ENCODE measurements around the gene DDR1.

The DDR1 gene

GRCh38 chr6:30836431-30836866 lies 47.9 kb upstream of the DDR1 start:
- no peak overlapping the region for H3K27ac ChIP-seq (ENCODE audit: low read depth, low read length)
- H3K27me3 ChIP-seq (ENCODE audit: low read length), result no peaks in the 10 kb centered on the region

GRCh38 chr6:30836957-30837356 lies 47.4 kb upstream of the DDR1 start:
- Histone ChIP-seq H3K4me2 (ENCODE audit: low read depth, low read length, poor library complexity, severe bottlenecking) (no peak overlapping the region), H3K27me3 (ENCODE audit: low read length) (no peaks in the 10 kb centered on the region), H3F3A (ENCODE audit: insufficient read depth) (no peaks in the 10 kb centered on the region), H3K27ac (ENCODE audit: low read depth, low read length) (no peak overlapping the region), H2AFZ (ENCODE audit: low read depth, low read length, severe bottlenecking) (no peak overlapping the region), H3K9me3 (ENCODE audit: insufficient read depth, low read length) (no peaks in the 10 kb centered on the region), H3K9me2 (replicated peaks; ENCODE audit: insufficient read depth, low read length) (no peaks in the 10 kb centered on the region), H3K36me3 (ENCODE audit: low read length) (no peaks in the 10 kb centered on the region), H3K9ac (ENCODE audit: low read length) (no peak overlapping the region), H3K79me2 (ENCODE audit: insufficient read depth, low read length) (no peaks in the 10 kb centered on the region), H3K4me3 (ENCODE audit: insufficient read depth, low read length, poor library complexity, severe bottlenecking) (no peak overlapping the region), H4K20me1 (ENCODE audit: low read depth, low read length) (no peaks in the 10 kb centered on the region)
- no peak for TF ChIP-seq CTCF (IDR thresholded peaks at IDR 0.05; ENCODE audit: insufficient read depth, low read length, poor library complexity, severe bottlenecking)
- TF ChIP-seq EZH2phosphoT487 (conservative IDR thresholded peaks at IDR 0.05; ENCODE audit: low read length), result no peak

More at GRCh38 chr6:30836431-30836866, 47.9 kb upstream of the DDR1 start:
- TF ChIP-seq CTCF (IDR thresholded peaks at IDR 0.05; ENCODE audit: insufficient read depth, low read length, poor library complexity, severe bottlenecking) (no peak), EZH2phosphoT487 (conservative IDR thresholded peaks at IDR 0.05; ENCODE audit: low read length) (no peak)
- Histone ChIP-seq H2AFZ (ENCODE audit: low read depth, low read length, severe bottlenecking) (no peak overlapping the region), H3K4me3 (ENCODE audit: insufficient read depth, low read length, poor library complexity, severe bottlenecking) (no peak overlapping the region), H3K9me2 (replicated peaks; ENCODE audit: insufficient read depth, low read length) (no peaks in the 10 kb centered on the region), H3K79me2 (ENCODE audit: insufficient read depth, low read length) (no peaks in the 10 kb centered on the region), H3K4me2 (ENCODE audit: low read depth, low read length, poor library complexity, severe bottlenecking) (no peak overlapping the region), H3K36me3 (ENCODE audit: low read length) (no peaks in the 10 kb centered on the region), H3K9me3 (ENCODE audit: insufficient read depth, low read length) (no peaks in the 10 kb centered on the region), H3F3A (ENCODE audit: insufficient read depth) (no peaks in the 10 kb centered on the region), H4K20me1 (ENCODE audit: low read depth, low read length) (no peaks in the 10 kb centered on the region), H3K9ac (ENCODE audit: low read length) (no peak overlapping the region)

- Histone ChIP-seq H4K20me1 (ENCODE audit: low read depth, low read length) (no peaks in the 10 kb centered on the region), H3K9me3 (ENCODE audit: insufficient read depth, low read length) (no peaks in the 10 kb centered on the region), H3K9ac (ENCODE audit: low read length) (no peak overlapping the region), H3K36me3 (ENCODE audit: low read length) (no peaks in the 10 kb centered on the region), H3K4me3 (ENCODE audit: insufficient read depth, low read length, poor library complexity, severe bottlenecking) (no peak overlapping the region), H3K27me3 (ENCODE audit: low read length) (no peaks in the 10 kb centered on the region), H3K4me2 (ENCODE audit: low read depth, low read length, poor library complexity, severe bottlenecking) (no peak overlapping the region), H3K27ac (ENCODE audit: low read depth, low read length) (no peak overlapping the region), H2AFZ (ENCODE audit: low read depth, low read length, severe bottlenecking) (no peak overlapping the region), H3K9me2 (replicated peaks; ENCODE audit: insufficient read depth, low read length) (no peaks in the 10 kb centered on the region), H3K79me2 (ENCODE audit: insufficient read depth, low read length) (no peaks in the 10 kb centered on the region), H3F3A (ENCODE audit: insufficient read depth) (no peaks in the 10 kb centered on the region)
- no peak for TF ChIP-seq CTCF (IDR thresholded peaks at IDR 0.05; ENCODE audit: insufficient read depth, low read length, poor library complexity, severe bottlenecking)
- no peak for TF ChIP-seq EZH2phosphoT487 (conservative IDR thresholded peaks at IDR 0.05; ENCODE audit: low read length)
Measured at GRCh38 chr6:30837432-30837831, 46.9 kb upstream of the DDR1 start.
